IPS-NIHi7 (cell line): Measurements from ENCODE around the gene SLIT1.

Experiments
- DNase-seq: peaks from one replicate; pipeline ENCODE4 v3.0.0; 2012; ENCODE audit warnings: mixed read lengths; ENCODE audit errors: extremely low spot score

SLIT1 gene

GRCh38 chr10:97140049-97140846 lies 45.5 kb downstream of the SLIT1 start:
- peak; percentile 44 for DNase-seq

- no peak for DNase-seq
Measured at GRCh38 chr10:97139651-97140048, 46.1 kb downstream of the SLIT1 start.

- DNase-seq, result no peak
Measured at GRCh38 chr10:97138846-97139245, 46.9 kb downstream of the SLIT1 start.

- DNase-seq, result peak; percentile 69
Measured at GRCh38 chr10:97138174-97138573, 47.6 kb downstream of the SLIT1 start.

GRCh38 chr10:97136756-97137155 lies 49.0 kb downstream of the SLIT1 start:
- DNase-seq, result no peak

- DNase-seq, result no peak
Measured at GRCh38 chr10:97135464-97135863, 50.3 kb downstream of the SLIT1 start.

GRCh38 chr10:97134983-97135382 lies 50.8 kb downstream of the SLIT1 start:
- DNase-seq, result no peak

GRCh38 chr10:97134110-97134509 lies 51.6 kb downstream of the SLIT1 start:
- DNase-seq, result no peak

- no peak for DNase-seq
Measured at GRCh38 chr10:97132273-97132672, 53.5 kb downstream of the SLIT1 start.

- DNase-seq, result no peak
Measured at GRCh38 chr10:97131666-97132065, 54.1 kb downstream of the SLIT1 start.

- no peak for DNase-seq
Measured at GRCh38 chr10:97131181-97131628, 54.6 kb downstream of the SLIT1 start.

GRCh38 chr10:97129666-97130065 lies 56.1 kb downstream of the SLIT1 start:
- DNase-seq, result no peak

- DNase-seq, result no peak
Measured at GRCh38 chr10:97128516-97129154, 57.1 kb downstream of the SLIT1 start.

GRCh38 chr10:97128039-97128492 lies 57.7 kb downstream of the SLIT1 start:
- DNase-seq, result no peak

GRCh38 chr10:97127509-97127908 lies 58.2 kb downstream of the SLIT1 start:
- DNase-seq, result no peak

- no peak for DNase-seq
Measured at GRCh38 chr10:97124211-97124610, 61.5 kb downstream of the SLIT1 start.

- no peak for DNase-seq
Measured at GRCh38 chr10:97123765-97124164, 62.0 kb downstream of the SLIT1 start.

- no peak for DNase-seq
Measured at GRCh38 chr10:97121041-97121440, 64.7 kb downstream of the SLIT1 start.

- DNase-seq, result no peak
Measured at GRCh38 chr10:97120370-97120769, 65.4 kb downstream of the SLIT1 start.

GRCh38 chr10:97119058-97119745 lies 66.6 kb downstream of the SLIT1 start:
- no peak for DNase-seq

- no peak for DNase-seq
Measured at GRCh38 chr10:97117372-97117771, 68.4 kb downstream of the SLIT1 start.

GRCh38 chr10:97116462-97117162 lies 69.1 kb downstream of the SLIT1 start:
- no peak for DNase-seq
